Calu3 (cell line): ENCODE results near the gene NAA80. TPM values are rescaled to one million over a fixed set of nuclear protein-coding genes. Genes with fewer than 3 reads are reported as not detected.
"Not testable (repeated sequence)": the region's sequence is repeated elsewhere in the genome, so short reads cannot be mapped to it uniquely, and the experiment has no call there.

Source experiments
- BruUV-seq: library from RNA; stranded (reverse); fragments of 400-500 nt; replicated peaks from 2 replicates; lab custom pipeline; 2021; lab: Mats Ljungman, UMichigan
- CTCF ChIA-PET: fragments of 300-600 bp; sonication (Branson Sonifier 250); formaldehyde crosslinking; loops from one replicate; lab custom pipeline; 2022; ENCODE audit warnings: antibody characterized with exemption; lab: Charles Lee
- DNase-seq: peaks from one replicate; pipeline ENCODE4 v3.0.0; 2022
- H3K27ac Mint-ChIP-seq: one replicate; pipeline ENCODE4 v1.8.0; 2022; ENCODE audit warnings: mixed read lengths; ENCODE audit not compliant: unreplicated experiment
- H3K27me3 Mint-ChIP-seq: one replicate; pipeline ENCODE4 v1.8.0; 2022; ENCODE audit warnings: mixed read lengths; ENCODE audit not compliant: unreplicated experiment
- H3K36me3 Mint-ChIP-seq: one replicate; pipeline ENCODE4 v1.8.0; 2022; ENCODE audit warnings: mild to moderate bottlenecking, moderate library complexity, mixed read lengths; ENCODE audit not compliant: insufficient read depth, unreplicated experiment
- H3K4me1 Mint-ChIP-seq: one replicate; pipeline ENCODE4 v1.8.0; 2022; ENCODE audit warnings: mild to moderate bottlenecking, low read depth, mixed read lengths; ENCODE audit not compliant: unreplicated experiment
- H3K4me3 Mint-ChIP-seq: one replicate; pipeline ENCODE4 v1.8.0; 2022; ENCODE audit warnings: mild to moderate bottlenecking, low read depth, moderate library complexity, mixed read lengths; ENCODE audit not compliant: unreplicated experiment
- H3K9me3 Mint-ChIP-seq: one replicate; pipeline ENCODE4 v1.8.0; 2022; ENCODE audit warnings: low read depth, mixed read lengths; ENCODE audit not compliant: unreplicated experiment
- intact Hi-C: fragments of 100-400 bp; cut with micrococcal nuclease; formaldehyde crosslinking; loops from one replicate; pipeline ENCODE4 v1.10.0; 2022; ENCODE audit not compliant: unreplicated experiment
- total RNA-seq: library from RNA; stranded (reverse); gene quantifications from 2 replicates; pipeline ENCODE4 v1.2.3, GENCODE V29; 2022
- TF ChIP-seq, protein P1 (sequence below): fragments of 200-600 bp; IDR thresholded peaks from one replicate; pipeline ENCODE4 v1.8.0; 2022; ENCODE audit warnings: antibody characterized with exemption; ENCODE audit not compliant: unreplicated experiment

Gene NAA80
- total RNA-seq, 1 experiment from 2014 or later: 15.0 TPM

DNA sequence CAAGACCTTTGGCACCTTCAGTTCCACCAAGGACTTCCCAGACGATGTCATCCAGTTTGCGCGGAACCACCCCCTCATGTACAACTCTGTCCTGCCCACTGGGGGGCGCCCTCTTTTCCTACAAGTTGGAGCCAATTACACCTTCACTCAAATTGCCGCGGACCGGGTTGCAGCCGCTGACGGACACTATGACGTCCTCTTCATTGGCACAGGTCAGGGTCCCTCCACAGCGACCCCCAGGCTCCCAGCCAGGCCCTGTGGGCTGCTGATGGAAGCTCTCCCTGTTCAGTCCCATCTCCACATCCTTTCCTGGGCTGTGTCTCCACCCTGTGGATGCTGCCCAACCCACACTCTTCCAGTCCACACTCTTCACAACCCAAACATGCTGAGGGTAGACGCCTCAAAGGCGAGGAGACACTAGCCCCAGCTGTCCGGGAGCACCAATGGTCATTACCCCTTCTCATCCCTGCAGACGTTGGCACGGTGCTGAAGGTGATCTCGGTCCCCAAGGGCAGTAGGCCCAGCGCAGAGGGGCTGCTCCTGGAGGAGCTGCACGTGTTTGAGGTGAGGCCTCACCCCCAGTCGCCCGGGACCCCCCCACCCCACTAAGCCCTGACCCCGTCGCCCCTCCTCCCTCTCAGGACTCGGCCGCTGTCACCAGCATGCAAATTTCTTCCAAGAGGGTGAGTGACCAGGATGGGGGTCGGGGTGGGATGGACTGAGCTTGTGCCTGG is 24.7 kb downstream of the NAA80 start:
- Mint-ChIP-seq H3K4me1 (peaks cover 28% of the 10 kb centered on the region), H3K9me3 (no peaks in the 10 kb centered on the region), H3K27ac (peak overlapping the region; percentile 34), H3K4me3 (no peak overlapping the region), H3K36me3 (peaks cover 31% of the 10 kb centered on the region), H3K27me3 (no peaks in the 10 kb centered on the region)
- CTCF ChIA-PET: no interaction called here
- TF ChIP-seq, protein P1, sequence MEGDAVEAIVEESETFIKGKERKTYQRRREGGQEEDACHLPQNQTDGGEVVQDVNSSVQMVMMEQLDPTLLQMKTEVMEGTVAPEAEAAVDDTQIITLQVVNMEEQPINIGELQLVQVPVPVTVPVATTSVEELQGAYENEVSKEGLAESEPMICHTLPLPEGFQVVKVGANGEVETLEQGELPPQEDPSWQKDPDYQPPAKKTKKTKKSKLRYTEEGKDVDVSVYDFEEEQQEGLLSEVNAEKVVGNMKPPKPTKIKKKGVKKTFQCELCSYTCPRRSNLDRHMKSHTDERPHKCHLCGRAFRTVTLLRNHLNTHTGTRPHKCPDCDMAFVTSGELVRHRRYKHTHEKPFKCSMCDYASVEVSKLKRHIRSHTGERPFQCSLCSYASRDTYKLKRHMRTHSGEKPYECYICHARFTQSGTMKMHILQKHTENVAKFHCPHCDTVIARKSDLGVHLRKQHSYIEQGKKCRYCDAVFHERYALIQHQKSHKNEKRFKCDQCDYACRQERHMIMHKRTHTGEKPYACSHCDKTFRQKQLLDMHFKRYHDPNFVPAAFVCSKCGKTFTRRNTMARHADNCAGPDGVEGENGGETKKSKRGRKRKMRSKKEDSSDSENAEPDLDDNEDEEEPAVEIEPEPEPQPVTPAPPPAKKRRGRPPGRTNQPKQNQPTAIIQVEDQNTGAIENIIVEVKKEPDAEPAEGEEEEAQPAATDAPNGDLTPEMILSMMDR: peak; percentile 65
- DNase-seq: peak; percentile 57
- no TSS peak for BruUV-seq
- intact Hi-C loops: loop anchor here (10.0 kb wide), 1 partner anchor 50 kb away; the partner anchor contains the start of genes HYAL2 and TUSC2

DNA sequence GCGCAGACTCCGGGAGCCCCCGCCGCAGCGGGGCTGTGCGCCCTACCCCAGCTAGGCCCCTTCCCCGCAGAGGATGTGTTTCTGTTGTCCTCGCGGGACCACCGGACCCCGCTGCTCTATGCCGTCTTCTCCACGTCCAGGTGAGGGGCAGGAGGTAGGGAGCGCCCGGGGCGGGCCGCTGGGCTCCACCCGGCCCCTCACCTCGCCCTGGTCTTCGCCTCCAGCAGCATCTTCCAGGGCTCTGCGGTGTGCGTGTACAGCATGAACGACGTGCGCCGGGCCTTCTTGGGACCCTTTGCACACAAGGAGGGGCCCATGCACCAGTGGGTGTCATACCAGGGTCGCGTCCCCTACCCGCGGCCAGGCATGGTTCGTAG is 25.5 kb downstream of the NAA80 start:
- no TSS peak for BruUV-seq
- no peak for DNase-seq
- Mint-ChIP-seq H3K27me3 (no peaks in the 10 kb centered on the region), H3K4me3 (peak overlapping the region; percentile 63), H3K4me1 (peaks cover 36% of the 10 kb centered on the region), H3K36me3 (peaks cover 39% of the 10 kb centered on the region), H3K9me3 (no peaks in the 10 kb centered on the region), H3K27ac (peak overlapping the region; percentile 32)
- intact Hi-C loops: loop anchor here (1.0 to 10.0 kb wide), 4 partner anchors 46 to 153 kb away; partner anchors contain the start of genes HYAL2 and TUSC2
- CTCF ChIA-PET: no interaction called here
- TF ChIP-seq, protein P1: no peak

DNA sequence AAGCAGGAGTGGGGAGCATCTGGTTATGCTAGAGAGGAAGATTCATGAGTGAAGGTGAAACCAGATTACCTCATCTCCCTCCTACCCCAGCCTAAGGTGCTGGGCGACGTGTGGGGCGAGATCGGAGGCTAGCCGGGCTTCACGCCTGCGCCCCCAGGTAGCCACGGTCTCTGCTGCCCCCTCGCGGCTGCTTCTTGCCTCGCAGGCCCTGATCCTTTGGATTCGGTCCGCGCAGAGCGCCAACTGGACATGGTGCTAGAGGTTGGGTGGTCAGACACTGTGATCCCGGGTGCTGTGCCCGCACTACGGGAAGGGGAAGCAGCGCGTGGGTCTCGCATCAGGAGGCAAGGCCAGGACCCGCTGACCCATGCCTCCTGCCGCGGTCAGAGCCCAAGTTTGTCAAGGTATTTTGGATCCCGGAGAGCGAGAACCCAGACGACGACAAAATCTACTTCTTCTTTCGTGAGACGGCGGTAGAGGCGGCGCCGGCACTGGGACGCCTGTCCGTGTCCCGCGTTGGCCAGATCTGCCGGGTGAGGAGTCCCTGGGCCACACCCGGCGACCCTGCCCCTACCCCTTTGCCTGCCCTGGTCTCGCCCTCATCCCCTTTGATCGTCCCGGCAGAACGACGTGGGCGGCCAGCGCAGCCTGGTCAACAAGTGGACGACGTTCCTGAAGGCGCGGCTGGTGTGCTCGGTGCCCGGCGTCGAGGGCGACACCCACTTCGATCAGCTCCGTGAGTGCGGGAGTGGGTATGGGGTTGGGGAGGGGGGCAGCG is 26.1 kb downstream of the NAA80 start:
- Mint-ChIP-seq H3K27ac (peak overlapping the region; percentile 32), H3K4me1 (peaks cover 42% of the 10 kb centered on the region), H3K4me3 (peak overlapping the region; percentile 63), H3K9me3 (no peaks in the 10 kb centered on the region), H3K27me3 (no peaks in the 10 kb centered on the region), H3K36me3 (peaks cover 41% of the 10 kb centered on the region)
- BruUV-seq: no TSS peak
- TF ChIP-seq, protein P1: peak; percentile 96
- DNase-seq: peak; percentile 94
- CTCF ChIA-PET: interaction anchor here (0.7 kb wide), 1 partner anchor 84 kb away, joined by 4 read pairs; no protein-coding TSS in a partner anchor
- intact Hi-C loops: loop anchor here (1.0 to 10.0 kb wide), 4 partner anchors 46 to 152 kb away; partner anchors contain the start of genes HYAL2 and TUSC2

DNA sequence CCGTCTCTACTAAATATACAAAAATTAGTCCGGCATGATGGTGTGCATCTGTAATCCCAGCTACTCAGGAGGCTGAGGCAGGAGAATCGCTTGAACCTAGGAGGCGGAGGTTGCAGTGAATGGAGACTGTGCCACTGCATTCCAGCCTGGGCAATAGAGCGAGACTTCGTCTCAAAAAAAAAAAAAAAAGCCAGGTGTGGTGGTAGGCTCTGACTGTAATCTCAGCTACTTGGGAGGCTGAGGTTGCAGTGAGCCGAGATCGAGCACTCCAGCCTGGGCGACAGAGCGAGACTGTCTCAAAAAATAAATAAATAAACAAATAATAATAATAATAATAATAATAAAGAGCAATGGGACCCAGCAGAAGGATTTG is 26.7 kb downstream of the NAA80 start:
- peak overlapping the region; percentile 32 for H3K27ac Mint-ChIP-seq
- H3K4me3 Mint-ChIP-seq: peak overlapping the region; percentile 63
- not testable (repeated sequence) for H3K27me3 Mint-ChIP-seq

More for the DNA sequence above, 26.7 kb downstream of the NAA80 start:
- H3K9me3 Mint-ChIP-seq, BruUV-seq, DNase-seq: not testable (repeated sequence)
- Mint-ChIP-seq H3K4me1 (peaks cover 48% of the 10 kb centered on the region), H3K36me3 (peaks cover 44% of the 10 kb centered on the region)
- intact Hi-C loops: loop anchor here (2.0 to 10.0 kb wide), 2 partner anchors 52 to 152 kb away; partner anchors contain the start of genes HYAL2 and TUSC2
- CTCF ChIA-PET: interaction anchor here (0.7 to 1.8 kb wide), 3 partner anchors 12 to 84 kb away, joined by 4 to 8 read pairs (median 5); no protein-coding TSS in a partner anchor
